DOHH2 (cell line): ENCODE measurements around the gene ASGR1.

Experiments
- H3F3A ChIP-seq: fragments of 200-600 bp; sonication (generic), shearing (Covaris generic); 2 replicates; pipeline ENCODE4 v1.6.0; 2016; ENCODE audit warnings: antibody characterized with exemption, mild to moderate bottlenecking; ENCODE audit not compliant: control insufficient read depth, insufficient read depth
- H3K27ac ChIP-seq: fragments of 200-600 bp; sonication (generic); 2 replicates; pipeline ENCODE4 v1.5.1; 2014; ENCODE audit warnings: low read depth, mild to moderate bottlenecking, low read length, moderate library complexity
- H3K27me3 ChIP-seq: fragments of 200-600 bp; sonication (generic); 2 replicates; pipeline ENCODE4 v1.6.1; 2014; ENCODE audit warnings: mild to moderate bottlenecking, low read length, mixed read lengths; ENCODE audit not compliant: control insufficient read depth
- H3K36me3 ChIP-seq: fragments of 200-600 bp; sonication (generic); 2 replicates; pipeline ENCODE4 v1.6.1; 2014; ENCODE audit warnings: mild to moderate bottlenecking, low read length, moderate library complexity, mixed read lengths; ENCODE audit not compliant: control insufficient read depth
- H3K4me1 ChIP-seq: fragments of 200-600 bp; sonication (generic); 2 replicates; pipeline ENCODE4 v1.6.1; 2014; ENCODE audit warnings: mild to moderate bottlenecking, low read length, mixed read lengths; ENCODE audit not compliant: control insufficient read depth
- H3K4me2 ChIP-seq: fragments of 200-600 bp; sonication (generic); 2 replicates; pipeline ENCODE4 v1.6.0; 2014; ENCODE audit warnings: mild to moderate bottlenecking, low read length, moderate library complexity
- H3K4me3 ChIP-seq: fragments of 200-600 bp; sonication (generic); 2 replicates; pipeline ENCODE4 v1.5.1; 2014; ENCODE audit warnings: mild to moderate bottlenecking, low read length, mixed read lengths
- H3K79me2 ChIP-seq: fragments of 200-600 bp; sonication (generic); 2 replicates; pipeline ENCODE4 v1.6.1; 2014; ENCODE audit warnings: mild to moderate bottlenecking, low read length, mixed read lengths; ENCODE audit not compliant: control insufficient read depth
- H3K9me2 ChIP-seq: fragments of 200-600 bp; sonication (generic); replicated peaks from 2 replicates; pipeline ENCODE4 v1.6.1; 2014; ENCODE audit warnings: mild to moderate bottlenecking, low read length, mixed read lengths; ENCODE audit not compliant: control insufficient read depth
- H3K9me3 ChIP-seq: fragments of 200-600 bp; sonication (generic); 2 replicates; pipeline ENCODE4 v1.6.1; 2014; ENCODE audit warnings: antibody characterized with exemption, low read length, mixed read lengths; ENCODE audit not compliant: control insufficient read depth, insufficient read depth
- H4K20me1 ChIP-seq: fragments of 200-600 bp; sonication (generic); 2 replicates; pipeline ENCODE4 v1.6.0; 2014; ENCODE audit warnings: low read depth, mild to moderate bottlenecking, antibody characterized with exemption, low read length, moderate library complexity; ENCODE audit not compliant: control insufficient read depth, insufficient read depth
- EZH2phosphoT487 ChIP-seq: fragments of 200-600 bp; sonication (generic); IDR thresholded peaks from 2 replicates; pipeline ENCODE4 v1.6.1; 2017; ENCODE audit warnings: borderline replicate concordance, mild to moderate bottlenecking, antibody characterized with exemption, low read length, moderate library complexity, mixed read lengths
- TF ChIP-seq, protein P1 (sequence below): fragments of 200-600 bp; sonication (generic); IDR thresholded peaks from one replicate; pipeline ENCODE4 v1.5.1; 2014; ENCODE audit warnings: antibody characterized with exemption, mild to moderate bottlenecking, low read depth, low read length; ENCODE audit not compliant: poor library complexity, severe bottlenecking

ASGR1 gene

DNA sequence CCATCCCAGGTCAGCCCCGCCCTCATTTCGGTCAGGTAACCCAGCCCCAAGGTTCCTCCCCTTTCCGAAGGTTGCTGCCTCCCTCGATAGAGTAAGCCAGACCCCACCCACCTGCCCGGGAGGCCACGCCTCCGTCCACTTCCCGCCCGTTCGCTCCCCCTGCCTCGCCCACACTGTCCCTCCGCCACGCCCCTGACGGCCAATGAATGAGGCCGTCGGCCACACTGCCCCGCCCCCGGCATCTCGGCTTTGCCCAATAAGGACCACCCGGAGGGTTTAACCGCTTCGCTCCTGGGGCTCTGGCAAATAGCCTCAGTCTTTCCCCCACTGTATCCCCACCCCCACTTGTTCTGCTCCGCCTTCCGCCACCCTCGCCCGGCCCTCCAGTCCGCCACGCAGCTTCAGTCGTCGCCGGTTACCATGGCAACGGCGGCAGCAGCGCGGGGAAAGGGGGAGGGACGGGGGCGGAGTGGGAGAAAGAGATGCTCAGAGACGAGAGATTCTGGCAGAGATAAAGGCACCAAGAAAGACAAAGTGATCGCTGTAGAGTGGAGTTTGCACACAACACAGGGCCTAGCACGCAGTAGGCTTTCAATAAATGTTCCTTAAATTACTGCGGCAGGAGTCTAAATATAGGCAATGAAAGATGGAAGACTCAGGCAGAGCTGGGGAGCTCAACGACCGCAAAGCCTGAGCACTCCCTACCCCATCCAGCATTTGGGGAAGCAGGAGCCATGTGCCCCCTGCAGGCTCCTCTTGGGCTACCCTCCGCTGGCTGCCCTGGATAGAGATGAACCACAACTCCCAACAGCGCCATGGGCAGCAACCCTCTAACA lies 35.3 kb upstream of the ASGR1 start:
- Histone ChIP-seq H3K9me2 (no peaks in the 10 kb centered on the region), H3K9me3 (no peaks in the 10 kb centered on the region), H3F3A (peaks cover 12% of the 10 kb centered on the region), H3K27me3 (no peaks in the 10 kb centered on the region), H3K4me3 (peak overlapping the region; percentile 73), H3K27ac (peak overlapping the region; percentile 44), H3K4me2 (peak overlapping the region; percentile 83), H4K20me1 (no peaks in the 10 kb centered on the region; the same call in 1 of the 2 replicates), H3K36me3 (no peaks in the 10 kb centered on the region), H3K79me2 (peaks cover 42% of the 10 kb centered on the region), H3K4me1 (peaks cover 55% of the 10 kb centered on the region)
- no peak for TF ChIP-seq EZH2phosphoT487
- TF ChIP-seq, protein P1, sequence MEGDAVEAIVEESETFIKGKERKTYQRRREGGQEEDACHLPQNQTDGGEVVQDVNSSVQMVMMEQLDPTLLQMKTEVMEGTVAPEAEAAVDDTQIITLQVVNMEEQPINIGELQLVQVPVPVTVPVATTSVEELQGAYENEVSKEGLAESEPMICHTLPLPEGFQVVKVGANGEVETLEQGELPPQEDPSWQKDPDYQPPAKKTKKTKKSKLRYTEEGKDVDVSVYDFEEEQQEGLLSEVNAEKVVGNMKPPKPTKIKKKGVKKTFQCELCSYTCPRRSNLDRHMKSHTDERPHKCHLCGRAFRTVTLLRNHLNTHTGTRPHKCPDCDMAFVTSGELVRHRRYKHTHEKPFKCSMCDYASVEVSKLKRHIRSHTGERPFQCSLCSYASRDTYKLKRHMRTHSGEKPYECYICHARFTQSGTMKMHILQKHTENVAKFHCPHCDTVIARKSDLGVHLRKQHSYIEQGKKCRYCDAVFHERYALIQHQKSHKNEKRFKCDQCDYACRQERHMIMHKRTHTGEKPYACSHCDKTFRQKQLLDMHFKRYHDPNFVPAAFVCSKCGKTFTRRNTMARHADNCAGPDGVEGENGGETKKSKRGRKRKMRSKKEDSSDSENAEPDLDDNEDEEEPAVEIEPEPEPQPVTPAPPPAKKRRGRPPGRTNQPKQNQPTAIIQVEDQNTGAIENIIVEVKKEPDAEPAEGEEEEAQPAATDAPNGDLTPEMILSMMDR: peak; percentile 66

DNA sequence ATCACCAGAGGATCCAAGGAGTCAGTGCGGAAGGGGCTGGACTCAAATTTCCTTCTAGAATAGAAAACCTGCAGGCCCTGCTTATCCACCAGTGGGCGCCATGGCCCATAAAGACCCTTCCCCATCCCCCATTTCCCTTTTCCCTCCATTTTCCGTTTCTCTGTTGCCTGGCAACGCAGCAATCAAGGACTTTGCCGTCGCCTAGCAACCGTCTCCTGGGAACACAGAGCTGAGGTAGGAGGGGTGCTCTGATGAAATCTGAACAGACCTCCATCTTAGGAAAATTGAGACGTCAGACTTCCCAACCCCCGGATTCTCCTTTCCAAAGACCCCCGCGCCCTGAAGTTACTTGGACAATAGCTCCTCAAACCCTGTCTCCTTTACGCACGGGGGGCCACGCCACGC lies 34.7 kb upstream of the ASGR1 start:
- no peaks in the 10 kb centered on the region for H3K27me3 ChIP-seq
- peaks cover 49% of the 10 kb centered on the region for H3K4me1 ChIP-seq
- H3K79me2 ChIP-seq: peaks cover 44% of the 10 kb centered on the region
- no peaks in the 10 kb centered on the region for H3K9me2 ChIP-seq
- H4K20me1 ChIP-seq: no peaks in the 10 kb centered on the region; the same call in 1 of the 2 replicates
- H3F3A ChIP-seq: peaks cover 11% of the 10 kb centered on the region
- no peaks in the 10 kb centered on the region for H3K36me3 ChIP-seq
- peak overlapping the region; percentile 72 for H3K4me3 ChIP-seq
- H3K27ac ChIP-seq: peak overlapping the region; percentile 28
- no peaks in the 10 kb centered on the region for H3K9me3 ChIP-seq
- TF ChIP-seq, protein P1: peak; percentile 87
- TF ChIP-seq EZH2phosphoT487: no peak
- H3K4me2 ChIP-seq: peak overlapping the region; percentile 83

DNA sequence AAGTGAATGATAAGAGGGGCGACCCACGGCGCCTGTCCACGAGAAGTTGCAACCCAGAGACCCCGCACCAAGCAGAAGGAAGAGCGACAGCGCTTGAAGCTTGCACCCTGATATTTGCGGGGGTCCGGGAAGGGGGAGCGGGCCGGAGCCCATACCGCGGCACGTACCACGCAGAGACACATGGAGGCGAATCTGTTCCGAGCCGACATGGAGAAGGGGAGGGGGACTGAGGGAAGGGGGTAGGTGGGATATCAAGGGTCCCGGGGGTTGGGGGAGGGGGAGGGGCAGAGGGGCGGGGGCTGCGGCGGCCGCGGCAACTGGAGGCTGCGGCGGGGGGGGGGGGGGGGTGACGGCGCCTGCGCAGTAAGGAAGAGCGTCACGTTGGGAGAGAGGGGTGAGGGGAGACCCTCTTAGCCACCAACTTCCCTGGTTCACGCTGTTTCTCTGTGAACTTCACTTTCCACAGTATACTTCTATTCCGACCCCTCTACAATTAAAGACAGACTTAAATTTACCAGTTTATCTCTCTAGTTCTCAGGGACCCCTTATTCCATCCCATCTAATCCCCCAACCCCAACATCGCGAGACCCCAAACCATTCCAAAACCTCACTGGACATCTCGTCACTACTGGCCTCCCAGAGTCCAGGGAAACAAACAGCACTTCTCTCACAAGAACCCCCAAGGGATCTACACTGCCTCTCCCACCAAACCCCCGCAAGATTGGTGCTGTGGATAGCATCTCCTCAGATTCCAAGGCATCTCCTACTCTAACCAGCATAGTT lies 32.5 kb upstream of the ASGR1 start:
- TF ChIP-seq, protein P1: no peak
- no peak for TF ChIP-seq EZH2phosphoT487
- 0 out of 2 replicates have a peak, but pooled peaks cover 4% of the 10 kb centered on the region for H3F3A ChIP-seq
- no peaks in the 10 kb centered on the region; the same call in 1 of the 2 replicates for H4K20me1 ChIP-seq
- no peaks in the 10 kb centered on the region for H3K27me3 ChIP-seq
- peaks cover 30% of the 10 kb centered on the region for H3K4me1 ChIP-seq
- no peaks in the 10 kb centered on the region for H3K36me3 ChIP-seq
- H3K4me3 ChIP-seq: no peak overlapping the region
- H3K9me2 ChIP-seq: no peaks in the 10 kb centered on the region
- H3K4me2 ChIP-seq: no peak overlapping the region
- H3K27ac ChIP-seq: no peak overlapping the region
- peaks cover 39% of the 10 kb centered on the region for H3K79me2 ChIP-seq
- H3K9me3 ChIP-seq: no peaks in the 10 kb centered on the region
